Neural cell (in vitro differentiated cells): ENCODE results near the gene CPPED1.

Experiments
- CTCF ChIP-seq: fragments of 450-650 bp; IDR thresholded peaks from 2 replicates; pipeline ENCODE4 v1.5.1; 2014; ENCODE audit warnings: antibody characterized with exemption, mild to moderate bottlenecking, moderate library complexity; ENCODE audit not compliant: poor library complexity, severe bottlenecking
- REST ChIP-seq: IDR thresholded peaks from 2 replicates; pipeline ENCODE4 v1.6.1; 2012; ENCODE audit warnings: borderline replicate concordance

GRCh38 chr16:12679660-12680272 lies 123.9 kb downstream of the CPPED1 start:
- TF ChIP-seq CTCF (no peak), REST (no peak)
